ENCODE measurements around the gene FGF2. TPM values are rescaled to one million over a fixed set of nuclear protein-coding genes. Genes with fewer than 3 reads are reported as not detected.

The FGF2 gene
- total RNA-seq, 1 experiment from 2014 or later = 33.7 TPM

DNA sequence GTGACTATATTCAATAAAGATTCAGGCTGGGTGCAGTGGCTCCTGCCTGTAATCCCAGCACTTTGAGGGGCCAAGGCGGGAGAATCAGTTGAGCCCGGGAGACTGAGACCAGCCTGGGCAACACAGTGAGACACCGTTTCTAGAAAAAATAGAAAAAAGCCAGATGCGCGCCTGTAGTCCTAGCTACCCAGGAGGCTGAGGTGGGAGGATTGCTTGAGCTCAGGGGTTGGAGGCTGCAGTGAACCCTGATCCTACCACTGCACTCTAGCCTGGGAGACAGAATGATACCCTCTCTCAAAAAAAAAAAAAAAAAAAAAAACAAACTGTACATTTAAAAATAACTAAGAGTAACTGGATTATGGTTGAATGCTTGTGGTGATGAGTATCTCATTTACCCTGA is 94.7 kb downstream of the FGF2 start:
- DNase-seq = no peak
- H3K27me3 Mint-ChIP-seq (ENCODE audit: unreplicated experiment) = no peaks in the 10 kb centered on the region
- peaks cover 20% of the 10 kb centered on the region for H3K36me3 Mint-ChIP-seq (ENCODE audit: insufficient read depth, unreplicated experiment)
- intact Hi-C loops (cut with micrococcal nuclease; ENCODE audit: unreplicated experiment) = no loop called here
- H3K4me1 Mint-ChIP-seq (ENCODE audit: low read depth, unreplicated experiment) = peaks cover 8% of the 10 kb centered on the region
- CTCF ChIA-PET = interaction anchor here (0.7 to 1.3 kb wide), 3 partner anchors 15 to 204 kb away, joined by 4 to 11 read pairs (median 5); no protein-coding TSS in a partner anchor
- H3K4me3 Mint-ChIP-seq (ENCODE audit: low read depth, unreplicated experiment) = no peak overlapping the region
- no peaks in the 10 kb centered on the region for H3K9me3 Mint-ChIP-seq (ENCODE audit: low read depth, unreplicated experiment)
- no TSS peak for BruUV-seq (replicated peaks)
- TF ChIP-seq, protein P1, sequence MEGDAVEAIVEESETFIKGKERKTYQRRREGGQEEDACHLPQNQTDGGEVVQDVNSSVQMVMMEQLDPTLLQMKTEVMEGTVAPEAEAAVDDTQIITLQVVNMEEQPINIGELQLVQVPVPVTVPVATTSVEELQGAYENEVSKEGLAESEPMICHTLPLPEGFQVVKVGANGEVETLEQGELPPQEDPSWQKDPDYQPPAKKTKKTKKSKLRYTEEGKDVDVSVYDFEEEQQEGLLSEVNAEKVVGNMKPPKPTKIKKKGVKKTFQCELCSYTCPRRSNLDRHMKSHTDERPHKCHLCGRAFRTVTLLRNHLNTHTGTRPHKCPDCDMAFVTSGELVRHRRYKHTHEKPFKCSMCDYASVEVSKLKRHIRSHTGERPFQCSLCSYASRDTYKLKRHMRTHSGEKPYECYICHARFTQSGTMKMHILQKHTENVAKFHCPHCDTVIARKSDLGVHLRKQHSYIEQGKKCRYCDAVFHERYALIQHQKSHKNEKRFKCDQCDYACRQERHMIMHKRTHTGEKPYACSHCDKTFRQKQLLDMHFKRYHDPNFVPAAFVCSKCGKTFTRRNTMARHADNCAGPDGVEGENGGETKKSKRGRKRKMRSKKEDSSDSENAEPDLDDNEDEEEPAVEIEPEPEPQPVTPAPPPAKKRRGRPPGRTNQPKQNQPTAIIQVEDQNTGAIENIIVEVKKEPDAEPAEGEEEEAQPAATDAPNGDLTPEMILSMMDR (IDR thresholded peaks at IDR 0.05; ENCODE audit: unreplicated experiment) = no peak
- no peak overlapping the region for H3K27ac Mint-ChIP-seq (ENCODE audit: unreplicated experiment)

DNA sequence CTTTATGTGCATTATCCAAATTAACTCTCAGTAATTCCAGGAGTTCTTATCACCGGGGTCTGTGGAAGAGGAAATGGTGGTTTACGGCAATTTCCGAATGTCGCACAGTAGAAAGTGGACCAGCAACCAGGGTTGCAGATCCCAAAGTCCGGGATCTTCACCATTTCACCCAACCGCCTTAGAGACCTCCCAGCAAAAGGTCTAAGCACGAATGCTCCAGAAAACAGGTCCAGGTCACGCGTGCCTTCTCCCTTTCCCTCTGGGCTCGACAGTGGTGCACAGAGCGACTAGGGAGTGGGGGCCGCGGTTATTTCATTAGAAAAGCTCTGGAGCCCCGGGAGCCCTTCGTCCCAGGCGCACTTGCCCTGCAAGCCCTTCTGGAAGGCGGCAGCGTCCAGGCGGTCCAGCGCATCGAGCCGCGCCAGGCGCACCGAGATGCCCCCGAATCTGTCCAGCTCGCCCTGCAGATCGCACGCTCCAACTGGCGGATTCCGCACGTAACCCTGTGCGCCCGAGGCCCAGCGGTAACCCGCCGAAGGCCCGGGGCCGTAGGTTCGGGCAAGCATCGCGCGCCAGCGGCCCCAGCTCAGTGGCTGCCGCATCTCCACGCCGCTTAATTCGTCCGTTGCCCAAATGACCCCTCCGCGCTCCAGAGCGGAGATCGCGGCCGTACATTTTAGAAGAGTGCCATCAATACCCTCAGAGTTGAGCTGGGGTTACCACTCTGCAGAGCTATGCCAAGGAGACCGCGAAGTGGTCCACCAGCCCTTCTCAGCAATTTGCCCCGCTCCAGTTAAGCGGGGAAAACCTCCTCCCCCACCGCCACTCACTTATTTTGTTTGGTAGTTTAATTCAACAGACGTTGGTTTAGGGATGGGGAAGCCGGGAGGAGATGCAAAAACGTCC is 95.6 kb downstream of the FGF2 start, which contains the start of gene NUDT6:
Gene NUDT6 (minus strand): TSS at position 627 of the 906 bp plus-strand sequence. CDS start 25 bp downstream, at position 602.
- H3K27me3 Mint-ChIP-seq (ENCODE audit: unreplicated experiment) = no peaks in the 10 kb centered on the region
- H3K36me3 Mint-ChIP-seq (ENCODE audit: insufficient read depth, unreplicated experiment) = peaks cover 20% of the 10 kb centered on the region
- H3K27ac Mint-ChIP-seq (ENCODE audit: unreplicated experiment) = no peak within 1 kb of the TSS
- peaks cover 8% of the 10 kb centered on the region for H3K4me1 Mint-ChIP-seq (ENCODE audit: low read depth, unreplicated experiment)
- TF ChIP-seq, protein P1 (IDR thresholded peaks at IDR 0.05; ENCODE audit: unreplicated experiment) = no peak
- DNase-seq = peak; percentile 30
- intact Hi-C loops (cut with micrococcal nuclease; ENCODE audit: unreplicated experiment) = no loop called here
- no TSS peak for BruUV-seq (replicated peaks)
- no peak within 1 kb of the TSS for H3K4me3 Mint-ChIP-seq (ENCODE audit: low read depth, unreplicated experiment)
- H3K9me3 Mint-ChIP-seq (ENCODE audit: low read depth, unreplicated experiment) = no peaks in the 10 kb centered on the region
- CTCF ChIA-PET = interaction anchor here (0.5 to 1.3 kb wide), 3 partner anchors 14 to 341 kb away, joined by 4 to 11 read pairs (median 4); no protein-coding TSS in a partner anchor

DNA sequence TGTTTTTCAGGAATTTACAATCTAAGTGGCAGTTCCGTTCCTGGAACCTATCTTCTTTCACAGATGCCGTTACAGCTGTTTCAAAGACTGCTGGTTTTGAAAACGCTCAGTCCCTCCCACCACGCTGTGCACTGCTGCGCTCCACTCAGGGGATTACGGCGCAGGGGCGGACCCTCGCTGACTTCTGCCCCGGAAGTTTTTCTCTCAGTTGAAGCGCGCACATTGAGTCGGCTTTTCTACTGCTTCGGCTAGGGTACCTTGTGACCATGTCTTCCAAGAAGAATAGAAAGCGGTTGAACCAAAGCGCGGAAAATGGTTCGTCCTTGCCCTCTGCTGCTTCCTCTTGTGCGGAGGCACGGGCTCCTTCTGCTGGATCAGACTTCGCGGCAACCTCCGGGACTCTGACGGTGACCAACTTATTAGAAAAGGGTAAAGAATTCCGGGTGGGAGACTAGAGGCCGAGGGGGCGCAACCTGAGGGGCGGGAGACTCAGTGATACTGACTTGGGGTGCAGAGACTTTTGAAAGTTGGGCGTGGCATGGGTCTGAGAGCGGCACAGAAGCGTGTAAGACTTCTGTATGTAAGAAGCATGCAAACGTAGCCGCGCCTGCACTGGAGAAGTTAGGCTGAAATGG is 96.4 kb downstream of the FGF2 start:
- TF ChIP-seq, protein P1 (IDR thresholded peaks at IDR 0.05; ENCODE audit: unreplicated experiment) = no peak
- H3K27me3 Mint-ChIP-seq (ENCODE audit: unreplicated experiment) = no peaks in the 10 kb centered on the region
- H3K9me3 Mint-ChIP-seq (ENCODE audit: low read depth, unreplicated experiment) = no peaks in the 10 kb centered on the region
- H3K36me3 Mint-ChIP-seq (ENCODE audit: insufficient read depth, unreplicated experiment) = peaks cover 20% of the 10 kb centered on the region
- intact Hi-C loops (cut with micrococcal nuclease; ENCODE audit: unreplicated experiment) = no loop called here
- no peak overlapping the region for H3K27ac Mint-ChIP-seq (ENCODE audit: unreplicated experiment)
- peaks cover 8% of the 10 kb centered on the region for H3K4me1 Mint-ChIP-seq (ENCODE audit: low read depth, unreplicated experiment)
- no peak overlapping the region for H3K4me3 Mint-ChIP-seq (ENCODE audit: low read depth, unreplicated experiment)
- DNase-seq = peak; percentile 75
- BruUV-seq (replicated peaks) = no TSS peak
- CTCF ChIA-PET = interaction anchor here (0.5 to 1.3 kb wide), 2 partner anchors 206 to 342 kb away, joined by 4 read pairs; no protein-coding TSS in a partner anchor

DNA sequence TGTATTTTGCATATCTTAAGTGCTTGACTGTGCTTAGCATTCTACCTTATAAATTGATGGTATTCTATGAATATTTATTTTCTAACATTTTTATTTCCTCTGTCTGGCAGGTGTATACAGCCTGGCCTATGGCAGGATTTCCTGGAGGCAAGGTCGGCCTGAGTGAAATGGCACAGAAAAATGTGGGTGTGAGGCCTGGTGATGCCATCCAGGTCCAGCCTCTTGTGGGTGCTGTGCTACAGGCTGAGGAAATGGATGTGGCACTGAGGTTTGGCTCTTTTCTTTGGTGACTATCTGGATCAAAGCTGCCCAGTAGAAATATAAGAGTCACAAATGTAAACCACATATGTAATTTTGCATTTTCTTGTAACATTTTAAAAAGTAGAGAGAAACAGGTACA is 102.3 kb downstream of the FGF2 start:
- BruUV-seq (replicated peaks) = no TSS peak
- Mint-ChIP-seq H3K27me3 (ENCODE audit: unreplicated experiment) (no peaks in the 10 kb centered on the region), H3K4me3 (ENCODE audit: low read depth, unreplicated experiment) (no peak overlapping the region), H3K9me3 (ENCODE audit: low read depth, unreplicated experiment) (no peaks in the 10 kb centered on the region), H3K36me3 (ENCODE audit: insufficient read depth, unreplicated experiment) (no peaks in the 10 kb centered on the region), H3K27ac (ENCODE audit: unreplicated experiment) (no peak overlapping the region), H3K4me1 (ENCODE audit: low read depth, unreplicated experiment) (no peaks in the 10 kb centered on the region)
- DNase-seq = no peak
- TF ChIP-seq, protein P1 (IDR thresholded peaks at IDR 0.05; ENCODE audit: unreplicated experiment) = no peak
- intact Hi-C loops (cut with micrococcal nuclease; ENCODE audit: unreplicated experiment) = no loop called here
- CTCF ChIA-PET = no interaction called here
